GM18517 (cell line): ENCODE measurements around the gene CROCC.
A peak's percentile ranks its signal among the peaks of the same experiment; 100 is the strongest.
"Not testable (repeated sequence)": the region's sequence is repeated elsewhere in the genome, so short reads cannot be mapped to it uniquely, and the experiment has no call there.

Source experiments
- ATAC-seq: cut with Tn5 transposase; IDR thresholded peaks from one replicate; pipeline ENCODE4 v1.9.1; 2021; ENCODE audit warnings: mild to moderate bottlenecking, moderate library complexity; ENCODE audit not compliant: unreplicated experiment

CROCC gene

GRCh38 chr1:16895598-16896315, 26.0 kb upstream of the CROCC start, which contains the start of gene RNU1-2:
TSS of gene RNU1-2 (plus strand) at chr1:16895980.
- ATAC-seq = peak; percentile 99

DNA sequence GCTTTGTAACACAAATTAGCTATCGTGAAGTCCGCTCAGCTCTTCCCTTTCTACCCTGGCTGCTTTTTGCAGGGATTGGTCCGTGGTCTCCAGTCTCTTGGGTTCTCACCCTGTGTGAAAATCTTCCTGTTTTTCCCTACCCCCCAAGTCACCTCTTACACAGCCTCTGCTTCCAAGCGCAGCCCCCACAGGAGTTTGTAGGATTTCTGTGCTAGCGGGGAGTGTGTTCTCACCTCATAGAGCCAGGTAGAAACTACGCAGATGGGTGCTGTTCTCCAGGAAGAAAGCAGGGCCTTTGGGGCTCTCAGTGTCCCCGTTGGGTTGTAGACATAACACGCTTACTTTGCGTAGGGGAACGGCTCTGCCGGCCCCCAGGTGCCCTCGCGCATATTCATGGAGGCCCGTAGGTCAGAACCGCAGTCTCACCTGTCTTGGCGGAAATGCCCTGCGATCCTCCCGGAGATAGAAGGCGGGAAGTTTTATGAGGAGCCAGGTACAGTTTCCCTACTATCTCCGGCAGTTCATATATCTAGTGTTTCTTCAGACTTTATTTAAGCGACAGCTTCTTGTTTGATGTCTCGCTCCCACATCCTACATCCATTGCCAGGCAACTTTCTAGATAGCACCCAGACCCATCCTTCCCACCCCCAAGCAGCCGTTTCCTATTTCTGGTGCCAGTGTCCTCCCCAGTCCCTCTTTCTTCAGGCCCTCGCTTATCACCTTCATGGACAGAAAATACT, 25.2 kb upstream of the CROCC start:
- ATAC-seq = peak; percentile 19

DNA sequence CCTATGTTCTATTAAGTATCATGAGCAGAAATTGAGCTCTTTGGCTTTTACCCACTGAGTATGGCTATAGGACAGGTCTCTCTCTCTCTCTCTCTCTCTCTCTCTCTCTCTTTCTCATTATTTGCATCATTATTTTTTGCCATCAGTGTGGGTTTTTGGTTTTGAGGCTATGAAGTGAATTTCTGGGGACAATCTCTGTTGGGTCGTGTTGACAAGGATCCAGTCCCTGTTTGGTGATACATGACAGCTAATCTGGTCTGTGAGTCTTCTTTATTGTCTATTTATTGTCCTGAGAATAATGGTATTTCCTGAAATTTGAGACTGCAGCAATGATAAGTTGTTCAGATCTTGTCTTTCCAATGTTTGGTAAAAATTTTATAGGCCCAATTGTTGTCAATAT, 24.1 kb upstream of the CROCC start:
- not testable (repeated sequence) for ATAC-seq

GRCh38 chr1:16898298-16898697, 23.4 kb upstream of the CROCC start:
- ATAC-seq = not testable (repeated sequence)

DNA sequence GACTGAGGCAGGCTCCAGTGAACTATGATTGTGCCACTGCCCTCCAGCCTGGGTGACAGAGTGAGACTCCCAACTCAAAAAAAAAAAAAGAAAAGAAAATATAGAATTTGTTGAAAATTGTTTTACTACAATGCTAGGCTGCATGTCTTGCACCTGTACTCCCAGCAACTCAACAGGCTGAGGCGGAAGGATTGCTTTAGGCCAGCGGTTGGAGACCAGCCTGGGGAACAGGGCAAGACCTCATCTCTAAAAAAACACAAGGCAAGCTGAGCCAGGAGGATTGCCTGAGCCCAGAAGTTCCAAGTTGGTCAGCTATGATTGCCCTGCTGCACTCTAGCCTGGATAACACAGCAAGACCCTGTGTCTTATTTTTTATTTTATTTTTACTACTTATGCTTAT, 22.7 kb upstream of the CROCC start:
- ATAC-seq = not testable (repeated sequence)

- ATAC-seq = no peak
Observed at GRCh38 chr1:16900751-16901150, 21.0 kb upstream of the CROCC start.

GRCh38 chr1:16901371-16901770, 20.4 kb upstream of the CROCC start:
- not testable (repeated sequence) for ATAC-seq

GRCh38 chr1:16903054-16903453, 18.7 kb upstream of the CROCC start:
- no peak for ATAC-seq

DNA sequence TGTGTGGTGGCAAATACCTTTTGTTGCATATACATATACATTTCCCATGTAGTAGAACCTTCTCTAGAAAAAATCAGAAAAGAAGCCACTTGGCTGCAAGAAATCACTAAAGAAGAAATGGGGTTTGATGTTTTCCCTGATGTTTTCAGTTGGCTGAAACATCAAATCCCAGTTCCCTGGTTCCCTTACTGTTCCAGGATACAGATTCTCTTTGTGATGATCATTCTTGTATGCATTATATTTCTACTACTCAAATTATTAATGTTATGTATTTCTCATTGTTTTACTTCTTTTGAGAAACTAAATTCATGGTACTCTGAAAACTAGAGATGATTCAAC, 18.3 kb upstream of the CROCC start:
- no peak for ATAC-seq

- ATAC-seq = peak; percentile 77
Observed at GRCh38 chr1:16904560-16905109, 17.1 kb upstream of the CROCC start.

GRCh38 chr1:16905110-16905867, 16.4 kb upstream of the CROCC start:
- peak; percentile 77 for ATAC-seq

GRCh38 chr1:16905868-16906702, 15.6 kb upstream of the CROCC start:
- ATAC-seq = no peak

- ATAC-seq = no peak
Observed at GRCh38 chr1:16906873-16907272, 14.9 kb upstream of the CROCC start.

- ATAC-seq = no peak
Observed at GRCh38 chr1:16907870-16908758, 13.6 kb upstream of the CROCC start.

- not testable (repeated sequence) for ATAC-seq
Observed at GRCh38 chr1:16911851-16912721, 9.6 kb upstream of the CROCC start.

DNA sequence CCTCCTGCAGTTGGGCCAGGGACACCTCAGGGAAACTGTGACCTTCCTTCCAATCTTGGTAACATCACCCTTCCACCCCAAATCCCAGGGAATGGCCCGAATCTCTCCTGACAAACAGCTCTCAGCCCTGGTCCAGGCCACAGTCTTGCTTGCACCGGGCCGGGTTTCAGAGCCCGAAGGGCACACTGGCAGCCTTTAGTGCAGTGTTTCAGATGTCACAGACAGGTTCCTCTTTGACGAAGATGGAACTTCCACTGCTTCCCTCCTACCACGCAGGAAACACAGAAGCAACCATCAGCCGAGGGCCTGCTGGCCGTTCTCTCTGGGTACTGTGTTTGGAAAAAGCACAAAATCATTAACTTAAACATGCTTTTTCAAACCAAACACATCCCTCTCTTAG, 9.0 kb upstream of the CROCC start:
- not testable (repeated sequence) for ATAC-seq

DNA sequence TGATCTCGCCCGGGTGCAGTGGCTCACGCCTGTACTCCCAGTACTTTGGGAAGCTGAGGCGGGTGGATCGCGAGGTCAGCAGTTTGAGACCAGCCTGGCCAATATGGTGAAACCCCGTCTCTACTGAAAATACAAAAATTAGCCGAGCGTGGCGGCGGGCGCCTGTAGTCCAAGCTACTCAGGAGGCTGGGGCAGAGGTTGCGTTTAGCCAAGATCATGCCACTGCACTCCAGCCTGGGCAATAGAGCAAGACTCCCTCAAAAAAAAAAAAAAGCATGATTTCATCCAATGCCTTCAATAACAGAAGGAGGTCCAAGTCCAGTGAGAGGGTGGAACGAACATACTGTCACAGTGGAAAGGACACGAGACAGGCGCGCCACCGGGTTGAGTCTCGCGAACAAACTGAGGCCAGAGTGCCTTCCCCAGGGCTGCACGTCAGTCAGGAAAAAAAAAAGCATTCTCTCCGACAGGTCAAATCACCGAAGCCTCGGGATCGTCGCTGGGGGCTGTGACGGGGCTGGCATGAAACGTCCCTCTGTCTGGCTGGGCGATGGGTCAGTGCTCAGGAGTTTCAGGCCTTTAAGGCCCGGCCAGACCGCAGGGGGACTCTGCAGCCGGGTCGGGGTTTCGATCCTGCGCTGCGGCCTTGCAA, 8.4 kb upstream of the CROCC start:
- ATAC-seq = peak; percentile 27
